ENCODE measurements around the gene AMZ1.

The AMZ1 gene

DNA sequence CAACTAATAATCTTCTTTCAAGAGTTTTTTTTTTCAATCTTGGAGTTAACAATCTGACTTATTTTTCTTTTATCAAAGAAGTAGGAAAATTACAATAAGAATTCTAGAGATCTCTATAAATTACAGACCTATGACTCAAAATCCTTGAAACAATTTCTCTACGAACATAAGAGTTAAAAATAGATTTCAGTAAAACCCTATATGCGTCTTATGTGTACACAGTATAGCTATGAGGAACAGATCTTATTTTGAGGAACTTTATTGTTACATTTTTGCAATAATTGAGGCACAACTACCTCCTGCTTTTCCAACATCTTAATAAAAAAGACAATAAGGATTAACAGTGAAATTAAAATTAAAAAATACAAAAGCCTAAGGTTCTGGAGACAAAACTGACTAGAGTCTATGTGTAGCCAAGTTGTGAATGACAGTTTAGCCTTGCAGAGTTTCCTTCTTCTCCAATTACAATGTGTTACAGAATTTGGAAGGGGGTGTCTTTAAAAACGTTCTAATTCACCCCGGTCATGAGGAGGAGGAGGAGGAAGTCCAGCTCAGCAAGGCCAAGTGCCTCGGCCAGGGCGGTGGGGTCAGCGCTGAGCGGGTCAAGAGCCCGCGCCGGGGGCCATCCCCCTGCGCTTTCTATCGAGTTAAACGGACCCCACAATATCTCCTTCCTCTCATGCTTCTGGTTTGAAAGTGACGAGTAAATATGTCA is 40.5 kb downstream of the AMZ1 start:
- ChIA-PET CTCF (no interaction called here), POLR2A (ENCODE audit: low non-redundant PET) (no interaction called here)
- no peak for DNase-seq (ENCODE audit: low spot score)
- no peak overlapping the region for H3K27ac ChIP-seq
- TF ChIP-seq, protein P1, sequence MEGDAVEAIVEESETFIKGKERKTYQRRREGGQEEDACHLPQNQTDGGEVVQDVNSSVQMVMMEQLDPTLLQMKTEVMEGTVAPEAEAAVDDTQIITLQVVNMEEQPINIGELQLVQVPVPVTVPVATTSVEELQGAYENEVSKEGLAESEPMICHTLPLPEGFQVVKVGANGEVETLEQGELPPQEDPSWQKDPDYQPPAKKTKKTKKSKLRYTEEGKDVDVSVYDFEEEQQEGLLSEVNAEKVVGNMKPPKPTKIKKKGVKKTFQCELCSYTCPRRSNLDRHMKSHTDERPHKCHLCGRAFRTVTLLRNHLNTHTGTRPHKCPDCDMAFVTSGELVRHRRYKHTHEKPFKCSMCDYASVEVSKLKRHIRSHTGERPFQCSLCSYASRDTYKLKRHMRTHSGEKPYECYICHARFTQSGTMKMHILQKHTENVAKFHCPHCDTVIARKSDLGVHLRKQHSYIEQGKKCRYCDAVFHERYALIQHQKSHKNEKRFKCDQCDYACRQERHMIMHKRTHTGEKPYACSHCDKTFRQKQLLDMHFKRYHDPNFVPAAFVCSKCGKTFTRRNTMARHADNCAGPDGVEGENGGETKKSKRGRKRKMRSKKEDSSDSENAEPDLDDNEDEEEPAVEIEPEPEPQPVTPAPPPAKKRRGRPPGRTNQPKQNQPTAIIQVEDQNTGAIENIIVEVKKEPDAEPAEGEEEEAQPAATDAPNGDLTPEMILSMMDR (conservative IDR thresholded peaks at IDR 0.05; ENCODE audit: low read depth) = no peak

DNA sequence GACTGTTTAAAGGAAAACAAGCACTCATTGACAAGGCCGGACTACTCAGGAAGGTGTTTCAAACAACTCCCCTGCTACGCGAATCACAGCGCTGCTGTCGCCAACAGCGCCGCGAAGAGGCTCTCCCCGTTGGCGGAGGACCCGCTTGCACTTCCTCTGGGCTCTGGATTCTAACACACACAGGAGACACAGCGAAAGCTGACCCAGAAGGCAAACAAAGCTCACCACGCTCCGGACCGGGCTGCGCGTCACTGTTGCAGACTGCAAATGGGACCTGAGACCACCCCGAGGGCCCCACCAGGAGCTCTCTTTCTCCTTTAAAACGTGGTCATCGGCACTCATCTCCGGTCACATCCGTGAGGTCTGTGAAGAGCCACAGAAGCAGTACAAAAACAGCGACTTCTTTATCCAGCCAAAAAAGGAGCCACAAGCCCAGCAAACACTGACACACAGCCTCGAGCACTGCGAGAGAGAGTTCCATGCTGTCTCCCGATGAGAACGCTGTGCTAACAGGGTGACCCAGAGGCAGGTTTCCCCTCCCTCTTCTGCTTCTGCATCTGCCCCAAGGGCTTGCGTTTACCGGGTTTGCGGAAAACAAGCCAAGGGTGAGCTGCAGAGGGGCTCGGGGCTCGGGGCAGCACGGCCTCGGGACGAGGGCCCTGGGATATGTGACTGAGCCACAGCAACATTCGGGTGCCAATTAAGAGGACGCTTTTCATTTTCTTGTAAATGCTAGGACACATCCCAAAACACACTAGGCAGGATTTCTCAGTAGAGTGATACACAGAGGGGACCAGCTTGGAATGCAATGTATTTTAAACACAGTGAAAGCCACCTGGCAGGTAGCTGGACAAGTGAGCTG is 41.3 kb downstream of the AMZ1 start:
- TF ChIP-seq, protein P1 (conservative IDR thresholded peaks at IDR 0.05; ENCODE audit: low read depth) = no peak
- CTCF ChIA-PET = no interaction called here
- POLR2A ChIA-PET (ENCODE audit: low non-redundant PET) = no interaction called here
- H3K27ac ChIP-seq = no peak overlapping the region
- no peak for DNase-seq (ENCODE audit: low spot score)

DNA sequence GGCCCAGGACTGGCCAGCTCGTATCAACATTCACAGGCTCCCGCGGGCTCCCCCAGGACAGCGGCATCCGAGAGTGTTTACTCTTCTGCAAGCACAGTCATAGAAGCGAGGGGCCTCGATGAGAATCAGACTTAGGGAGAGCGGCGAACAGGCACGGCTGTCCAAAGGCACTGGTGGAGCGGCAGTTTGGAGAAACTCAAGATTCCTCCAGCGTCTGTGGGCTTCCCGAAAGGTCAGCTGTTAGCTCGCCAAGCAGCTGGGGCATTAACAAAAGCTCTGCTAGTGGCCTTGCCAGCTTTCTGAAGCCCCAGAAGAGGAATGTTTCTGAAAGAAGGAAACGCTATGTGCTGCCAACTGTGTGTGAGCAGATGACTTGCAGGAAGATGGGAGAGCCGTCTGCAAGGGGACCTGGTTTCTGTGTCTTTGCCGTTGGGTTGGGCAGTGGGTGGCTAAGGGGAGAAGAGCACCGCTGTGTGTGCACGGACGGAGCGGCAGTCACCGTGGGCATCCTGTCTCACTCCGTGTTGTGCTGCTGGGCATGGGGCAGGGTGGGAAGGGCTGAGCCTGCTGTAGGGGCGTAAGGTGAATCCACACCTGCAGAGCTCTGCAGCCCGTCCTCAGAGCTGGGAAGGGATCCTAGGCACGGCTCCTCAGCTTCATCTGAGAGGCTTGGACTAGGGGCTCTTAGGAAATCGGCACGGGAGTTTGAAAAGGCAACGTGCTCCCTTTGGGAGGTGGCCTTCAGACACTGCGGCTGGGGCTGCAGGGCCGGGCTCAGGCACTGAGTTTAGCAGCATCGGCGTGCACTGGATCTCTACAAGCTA is 42.1 kb downstream of the AMZ1 start:
- TF ChIP-seq, protein P1 (conservative IDR thresholded peaks at IDR 0.05; ENCODE audit: low read depth) = no peak
- ChIA-PET POLR2A (ENCODE audit: low non-redundant PET) (no interaction called here), CTCF (interaction anchor here (0.5 kb wide), 1 partner anchor 49 kb away, joined by 4 read pairs; no protein-coding TSS in a partner anchor)
- DNase-seq (ENCODE audit: low spot score) = no peak
- H3K27ac ChIP-seq = no peak overlapping the region

DNA sequence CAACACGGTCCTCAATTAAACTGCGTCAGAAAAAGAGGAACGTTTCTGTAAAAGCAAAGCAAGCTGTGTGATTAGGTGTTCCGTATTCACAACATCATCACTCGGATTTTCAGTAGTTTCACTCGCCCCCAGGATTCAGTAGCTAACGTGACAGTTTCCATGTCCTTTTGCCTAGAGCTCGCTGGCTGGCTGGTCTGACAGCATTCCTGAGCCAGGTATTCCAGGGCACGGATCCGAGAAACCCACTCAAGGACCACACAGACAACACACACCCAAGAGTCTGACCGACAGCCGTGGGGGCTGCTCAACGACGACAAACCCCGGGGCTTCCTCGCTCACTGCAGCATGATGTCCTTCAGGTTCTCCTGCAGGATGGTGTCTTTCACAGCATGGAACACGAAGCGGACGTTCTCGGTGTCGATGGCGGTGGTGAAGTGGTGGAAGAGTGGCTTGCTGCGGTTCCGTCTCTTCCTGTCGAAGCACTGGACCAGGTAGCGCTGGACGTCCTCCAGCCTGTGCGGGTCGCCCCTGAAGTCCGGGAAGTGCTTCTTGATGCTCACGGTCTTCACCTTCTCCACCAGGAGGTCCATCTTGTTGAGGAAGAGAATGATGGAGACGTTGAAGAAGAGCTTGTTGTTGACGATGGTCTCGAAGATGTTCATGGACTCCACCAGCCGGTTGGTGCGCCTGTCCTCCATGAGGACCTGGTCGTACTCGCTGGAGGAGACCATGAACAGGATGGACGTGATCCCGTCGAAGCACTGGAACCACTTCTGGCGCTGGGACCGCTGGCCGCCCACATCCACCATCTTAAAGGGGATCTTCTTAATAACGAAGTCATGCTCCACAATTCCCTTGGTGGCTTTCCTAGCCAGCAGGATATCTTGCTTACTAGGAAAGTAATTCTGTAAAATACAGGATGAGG is 43.1 kb downstream of the AMZ1 start:
- ChIA-PET POLR2A (ENCODE audit: low non-redundant PET) (no interaction called here), CTCF (interaction anchor here (0.5 kb wide), 1 partner anchor 50 kb away, joined by 4 read pairs; no protein-coding TSS in a partner anchor)
- TF ChIP-seq, protein P1 (conservative IDR thresholded peaks at IDR 0.05; ENCODE audit: low read depth) = no peak
- DNase-seq (ENCODE audit: low spot score) = no peak
- H3K27ac ChIP-seq = no peak overlapping the region

DNA sequence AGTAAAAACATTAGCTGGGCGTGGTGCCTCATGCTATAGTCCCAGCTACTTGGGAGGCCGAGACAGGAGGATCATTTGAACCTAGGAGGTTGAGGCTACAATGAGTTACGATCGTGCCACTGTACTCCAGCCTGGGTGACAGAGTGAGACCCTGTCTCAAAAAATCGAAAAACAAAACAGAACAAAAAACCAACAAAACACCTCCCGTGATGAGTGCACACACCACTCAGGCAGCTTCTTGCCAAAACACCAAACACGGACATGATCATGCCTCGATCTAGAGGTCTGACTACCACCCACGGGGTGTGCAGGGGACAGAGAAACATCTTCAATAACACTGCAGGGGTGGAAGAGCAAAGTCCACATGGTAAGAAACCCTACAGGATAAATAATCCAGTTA is 44.4 kb downstream of the AMZ1 start:
- ChIA-PET POLR2A (ENCODE audit: low non-redundant PET) (no interaction called here), CTCF (no interaction called here)
- DNase-seq (ENCODE audit: low spot score) = no peak
- H3K27ac ChIP-seq = no peak overlapping the region
- TF ChIP-seq, protein P1 (conservative IDR thresholded peaks at IDR 0.05; ENCODE audit: low read depth) = no peak

Data from RWPE1 (cell line).